Trophoblast cell (in vitro differentiated cells and primary cell): ENCODE results near the gene GPR171.
"Not testable (repeated sequence)": the region's sequence is repeated elsewhere in the genome, so short reads cannot be mapped to it uniquely, and the experiment has no call there.

ENCODE experiments used
- DNase-seq, 2 donors: peaks; one replicate each; pipeline ENCODE4 v3.0.0-alpha.2; 2016
- H2AFZ ChIP-seq: 2 replicates; pipeline ENCODE4 v1.6.1; 2013; ENCODE audit warnings: low read length, moderate library complexity, mild to moderate bottlenecking; ENCODE audit not compliant: insufficient read depth, poor library complexity
- H2AK5ac ChIP-seq: 2 replicates; pipeline ENCODE4 v1.6.1; 2013; ENCODE audit warnings: mild to moderate bottlenecking, low read length
- H2BK120ac ChIP-seq: 2 replicates; pipeline ENCODE4 v1.6.1; 2013; ENCODE audit warnings: low read length, mild to moderate bottlenecking, moderate library complexity; ENCODE audit not compliant: insufficient read depth, poor library complexity
- H2BK12ac ChIP-seq: 2 replicates; pipeline ENCODE4 v1.6.1; 2013; ENCODE audit warnings: mild to moderate bottlenecking, low read length, moderate library complexity
- H2BK5ac ChIP-seq: 2 replicates; pipeline ENCODE4 v1.6.1; 2013; ENCODE audit warnings: low read length, low read depth, moderate library complexity, mild to moderate bottlenecking; ENCODE audit not compliant: poor library complexity
- H3K14ac ChIP-seq: 2 replicates; pipeline ENCODE4 v1.6.1; 2013; ENCODE audit warnings: mild to moderate bottlenecking, low read length
- H3K18ac ChIP-seq: 2 replicates; pipeline ENCODE4 v1.6.1; 2013; ENCODE audit warnings: mild to moderate bottlenecking, low read length
- H3K23ac ChIP-seq: 2 replicates; pipeline ENCODE4 v1.6.1; 2013; ENCODE audit warnings: low read length
- H3K27ac ChIP-seq: 2 replicates; pipeline ENCODE4 v1.5.1; 2013; ENCODE audit warnings: low read depth, mild to moderate bottlenecking, inconsistent platforms, low read length, moderate library complexity
- H3K27me3 ChIP-seq: 2 replicates; pipeline ENCODE4 v1.6.1; 2013; ENCODE audit warnings: inconsistent platforms, mild to moderate bottlenecking, low read length, moderate library complexity; ENCODE audit not compliant: insufficient read depth
- H3K36me3 ChIP-seq, 2 experiments: 1 replicate in 1 of 2; 2 replicates in 1 of 2; pipeline ENCODE4 v1.6.1; 2013; ENCODE audit warnings: low read length in 2 of 2, mild to moderate bottlenecking in 2 of 2, moderate library complexity in 1 of 2; ENCODE audit not compliant: insufficient read depth in 2 of 2, control insufficient read depth in 1 of 2
- H3K4ac ChIP-seq: 2 replicates; pipeline ENCODE4 v1.6.1; 2013; ENCODE audit warnings: low read depth, mild to moderate bottlenecking, low read length, moderate library complexity
- H3K4me1 ChIP-seq, 2 experiments: 1 replicate in 1 of 2; 2 replicates in 1 of 2; pipeline ENCODE4 v1.6.1; 2013; ENCODE audit warnings: low read length in 2 of 2, mild to moderate bottlenecking in 2 of 2, moderate library complexity in 1 of 2; ENCODE audit not compliant: insufficient read depth in 2 of 2, control insufficient read depth in 1 of 2
- H3K4me2 ChIP-seq: 2 replicates; pipeline ENCODE4 v1.6.1; 2013; ENCODE audit warnings: inconsistent platforms, mild to moderate bottlenecking, low read length, moderate library complexity
- H3K4me3 ChIP-seq: 2 replicates; pipeline ENCODE4 v1.5.1; 2013; ENCODE audit warnings: mild to moderate bottlenecking, low read depth, low read length, inconsistent platforms
- H3K79me1 ChIP-seq: one replicate; pipeline ENCODE4 v1.6.1; 2013; ENCODE audit warnings: low read length
- H3K79me2 ChIP-seq: 2 replicates; pipeline ENCODE4 v1.6.1; 2013; ENCODE audit warnings: low read length, mild to moderate bottlenecking; ENCODE audit not compliant: control insufficient read depth, insufficient read depth, poor library complexity
- H3K9ac ChIP-seq: 2 replicates; pipeline ENCODE4 v1.6.1; 2013; ENCODE audit warnings: mild to moderate bottlenecking, low read length
- H3K9me3 ChIP-seq: 2 replicates; pipeline ENCODE4 v1.6.1; 2013; ENCODE audit warnings: low read depth, mild to moderate bottlenecking, control low read depth, inconsistent platforms, low read length; ENCODE audit not compliant: insufficient read depth
- H4K12ac ChIP-seq: 2 replicates; pipeline ENCODE4 v1.6.1; 2013; ENCODE audit warnings: low read depth, mild to moderate bottlenecking, low read length, moderate library complexity
- H4K8ac ChIP-seq: 2 replicates; pipeline ENCODE4 v1.6.1; 2013; ENCODE audit warnings: low read depth, mild to moderate bottlenecking, low read length, moderate library complexity
- H4K91ac ChIP-seq: one replicate; pipeline ENCODE4 v1.6.1; 2013; ENCODE audit warnings: low read depth, mild to moderate bottlenecking, low read length, moderate library complexity
- WGBS: extraction: QIAGEN DNeasy Blood & Tissue Kit; methylation state at CpG from one replicate; pipeline ENCODE4 v1.1.7; 2013; ENCODE audit warnings: missing lambda C conversion rate; ENCODE audit not compliant: insufficient read length, insufficient coverage; ENCODE audit errors: extremely low coverage; 5-methylcytosine and 5-hydroxymethylcytosine counted together

The GPR171 gene

GRCh38 chr3:151236316-151236715 lies 33.3 kb upstream of the GPR171 start:
- no peak overlapping the region for H4K12ac ChIP-seq
- no peak overlapping the region for H2AFZ ChIP-seq
- H4K91ac ChIP-seq, result no peak overlapping the region
- H3K4me3 ChIP-seq, result no peak overlapping the region
- H4K8ac ChIP-seq, result no peak overlapping the region
- H3K9me3 ChIP-seq, result no peaks in the 10 kb centered on the region
- no peak overlapping the region for H2AK5ac ChIP-seq
- H3K27ac ChIP-seq, result no peak overlapping the region
- H3K4me2 ChIP-seq, result no peak overlapping the region
- no peaks in the 10 kb centered on the region for H3K27me3 ChIP-seq
- no peak overlapping the region for H3K9ac ChIP-seq
- DNase-seq, result no peak
- H3K4ac ChIP-seq, result no peak overlapping the region
- H2BK12ac ChIP-seq, result no peak overlapping the region
- no peak overlapping the region for H3K18ac ChIP-seq
- no peaks in the 10 kb centered on the region for H3K4me1 ChIP-seq
- H3K36me3 ChIP-seq, result peaks cover 3 to 5% of the 10 kb centered on the region in 2 experiments
- H3K23ac ChIP-seq, result no peak overlapping the region
- H2BK120ac ChIP-seq, result no peak overlapping the region
- H3K14ac ChIP-seq, result no peak overlapping the region
- H3K79me1 ChIP-seq, result no peaks in the 10 kb centered on the region
- H3K79me2 ChIP-seq, result no peaks in the 10 kb centered on the region
- no CpG with 5 or more reads among the region's 2 CpGs for WGBS
- no peak overlapping the region for H2BK5ac ChIP-seq

GRCh38 chr3:151234825-151235224 lies 31.8 kb upstream of the GPR171 start:
- H2BK12ac ChIP-seq, result no peak overlapping the region
- no peak overlapping the region for H3K4me2 ChIP-seq
- no peak overlapping the region for H3K14ac ChIP-seq
- WGBS, result no CpG with 5 or more reads among the region's 6 CpGs
- no peak overlapping the region for H2BK5ac ChIP-seq
- no peak overlapping the region for H3K27ac ChIP-seq
- no peaks in the 10 kb centered on the region for H3K4me1 ChIP-seq
- H3K36me3 ChIP-seq, result peaks cover 3 to 8% of the 10 kb centered on the region in 2 experiments
- no peak overlapping the region for H4K91ac ChIP-seq
- H3K27me3 ChIP-seq, result no peaks in the 10 kb centered on the region
- H3K9ac ChIP-seq, result no peak overlapping the region
- no peak overlapping the region for H2BK120ac ChIP-seq
- H3K4ac ChIP-seq, result no peak overlapping the region
- no peaks in the 10 kb centered on the region for H3K79me2 ChIP-seq
- H3K9me3 ChIP-seq, result no peaks in the 10 kb centered on the region
- no peaks in the 10 kb centered on the region for H3K79me1 ChIP-seq
- no peak overlapping the region for H2AFZ ChIP-seq
- no peak overlapping the region for H3K23ac ChIP-seq
- DNase-seq, result no peak
- H3K4me3 ChIP-seq, result no peak overlapping the region
- no peak overlapping the region for H4K8ac ChIP-seq
- H2AK5ac ChIP-seq, result no peak overlapping the region
- no peak overlapping the region for H3K18ac ChIP-seq
- no peak overlapping the region for H4K12ac ChIP-seq

- Histone ChIP-seq H2AK5ac (no peak overlapping the region), H3K36me3 (peaks cover 3 to 6% of the 10 kb centered on the region in 2 experiments), H3K9me3 (no peaks in the 10 kb centered on the region), H4K8ac (no peak overlapping the region), H3K23ac (no peak overlapping the region), H3K14ac (no peak overlapping the region), H3K9ac (no peak overlapping the region), H3K4ac (peak overlapping the region; percentile 62), H4K12ac (no peak overlapping the region), H2AFZ (no peak overlapping the region), H4K91ac (no peak overlapping the region), H3K4me2 (no peak overlapping the region), H3K79me2 (no peaks in the 10 kb centered on the region), H2BK5ac (no peak overlapping the region), H3K4me1 (peaks cover 3 to 7% of the 10 kb centered on the region in 2 experiments), H3K79me1 (no peaks in the 10 kb centered on the region), H3K18ac (peak overlapping the region; percentile 71), H2BK12ac (no peak overlapping the region), H3K27ac (no peak overlapping the region), H3K4me3 (no peak overlapping the region), H3K27me3 (no peaks in the 10 kb centered on the region), H2BK120ac (peak overlapping the region; percentile 33)
- no peak for DNase-seq
- no CpG with 5 or more reads among the region's 4 CpGs for WGBS
These were observed 30.0 kb upstream of the GPR171 start for GRCh38 chr3:151232991-151233390.

- not testable (repeated sequence) for H3K9ac ChIP-seq, H3K4me3 ChIP-seq, H4K91ac ChIP-seq, H3K14ac ChIP-seq, H4K12ac ChIP-seq, H3K23ac ChIP-seq, H3K4me2 ChIP-seq, H2BK12ac ChIP-seq, H3K79me1 ChIP-seq, H3K27ac ChIP-seq, H3K9me3 ChIP-seq, H2BK5ac ChIP-seq, H3K36me3 ChIP-seq, H2AFZ ChIP-seq, H3K27me3 ChIP-seq, DNase-seq, H2BK120ac ChIP-seq, H3K4me1 ChIP-seq, H4K8ac ChIP-seq, H3K4ac ChIP-seq, H3K79me2 ChIP-seq, H3K18ac ChIP-seq, H2AK5ac ChIP-seq
These were observed 29.4 kb upstream of the GPR171 start for GRCh38 chr3:151232403-151232802.
